D721Med (cell line): ENCODE results near the gene LIN52.

Experiments used
- DNase-seq: peaks from one replicate; pipeline ENCODE4 v3.0.0; 2011; ENCODE audit warnings: low spot score; ENCODE audit not compliant: insufficient read length
- FAIRE-seq: peaks from 2 replicates; lab custom pipeline; 2011; peaks lifted over from hg19 to GRCh38; lab: Jason Lieb, UNC
- CTCF ChIP-seq: IDR thresholded peaks from 2 replicates; pipeline ENCODE4 v1.5.1; 2012; ENCODE audit warnings: mild to moderate bottlenecking, control low read depth; ENCODE audit not compliant: insufficient read depth; ENCODE audit errors: missing control alignments

The LIN52 gene

GRCh38 chr14:74080820-74081460, 3.8 kb upstream of the LIN52 start:
- DNase-seq, result no peak
- no peak for FAIRE-seq
- TF ChIP-seq CTCF, result no peak

GRCh38 chr14:74081491-74081890, 3.3 kb upstream of the LIN52 start:
- no peak for FAIRE-seq
- DNase-seq, result no peak
- TF ChIP-seq CTCF, result no peak

GRCh38 chr14:74083161-74083560, 1.6 kb upstream of the LIN52 start:
- TF ChIP-seq CTCF, result no peak
- no peak for DNase-seq
- FAIRE-seq, result no peak

GRCh38 chr14:74083784-74084276, 926 bp upstream of the LIN52 start:
- FAIRE-seq (no peak), DNase-seq (no peak)
- no peak for TF ChIP-seq CTCF

- no peak for TF ChIP-seq CTCF
- FAIRE-seq, result no peak
- DNase-seq, result no peak
These were observed 386 bp downstream of the LIN52 start for GRCh38 chr14:74085047-74085637.

GRCh38 chr14:74085828-74086227, 1.1 kb downstream of the LIN52 start:
- DNase-seq (no peak), FAIRE-seq (no peak)
- no peak for TF ChIP-seq CTCF
